Neuron (in vitro differentiated cells): ENCODE measurements around the gene CDK10.

Experiments
- H2AFZ ChIP-seq: one replicate; pipeline ENCODE4 v1.6.1; 2013; ENCODE audit warnings: low read depth, mild to moderate bottlenecking, inconsistent platforms, low read length, moderate library complexity
- H3K27me3 ChIP-seq: one replicate; pipeline ENCODE4 v1.6.1; 2013; ENCODE audit warnings: low read length; ENCODE audit not compliant: insufficient read depth
- H3K36me3 ChIP-seq: one replicate; pipeline ENCODE4 v1.6.1; 2013; ENCODE audit warnings: low read length; ENCODE audit not compliant: insufficient read depth
- H3K4me1 ChIP-seq: one replicate; pipeline ENCODE4 v1.6.1; 2013; ENCODE audit warnings: low read length; ENCODE audit not compliant: insufficient read depth
- H3K4me3 ChIP-seq: 2 replicates; pipeline ENCODE4 v1.5.1; 2013; ENCODE audit warnings: mild to moderate bottlenecking, low read length, moderate library complexity
- H3K9me3 ChIP-seq: one replicate; pipeline ENCODE4 v1.6.1; 2013; ENCODE audit warnings: low read length

CDK10 gene

GRCh38 chr16:89704281-89704680 is 17.8 kb downstream of the CDK10 start:
- no peak overlapping the region for H3K4me3 ChIP-seq

DNA sequence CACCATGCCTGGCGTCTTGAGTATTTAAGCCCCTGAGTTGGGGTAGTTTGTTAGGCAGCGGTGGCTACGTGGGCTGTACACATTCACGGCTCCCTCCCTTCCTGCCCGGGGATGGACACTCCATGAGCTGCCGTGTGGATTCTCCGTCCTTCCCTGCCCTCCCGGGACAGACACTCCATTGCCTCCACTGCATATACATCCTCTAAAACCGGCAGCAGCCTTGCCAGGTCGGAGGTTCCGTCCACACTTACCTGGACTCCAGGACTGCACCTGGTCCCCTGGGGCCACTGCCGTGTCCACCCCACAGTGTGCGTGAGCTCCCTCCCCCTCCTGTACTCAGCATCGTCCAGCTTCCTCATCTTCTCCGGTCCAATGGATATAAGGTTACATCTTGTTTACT is 18.5 kb downstream of the CDK10 start:
- Histone ChIP-seq H3K27me3 (no peaks in the 10 kb centered on the region), H3K36me3 (peaks cover 10% of the 10 kb centered on the region), H3K4me3 (no peak overlapping the region), H3K4me1 (peaks cover 10% of the 10 kb centered on the region), H3K9me3 (no peaks in the 10 kb centered on the region), H2AFZ (no peak overlapping the region)

More at GRCh38 chr16:89704281-89704680, 17.8 kb downstream of the CDK10 start:
- no peaks in the 10 kb centered on the region for H3K9me3 ChIP-seq
- H3K36me3 ChIP-seq, result peaks cover 6% of the 10 kb centered on the region
- H3K4me1 ChIP-seq, result peaks cover 12% of the 10 kb centered on the region
- H2AFZ ChIP-seq, result no peak overlapping the region
- H3K27me3 ChIP-seq, result no peaks in the 10 kb centered on the region

GRCh38 chr16:89706518-89707260 is 20.2 kb downstream of the CDK10 start:
- Histone ChIP-seq H2AFZ (no peak overlapping the region), H3K36me3 (peaks cover 15% of the 10 kb centered on the region), H3K4me1 (peaks cover 2% of the 10 kb centered on the region), H3K9me3 (no peaks in the 10 kb centered on the region), H3K4me3 (no peak overlapping the region), H3K27me3 (no peaks in the 10 kb centered on the region)

- H3K27me3 ChIP-seq, result no peaks in the 10 kb centered on the region
- peaks cover 15% of the 10 kb centered on the region for H3K36me3 ChIP-seq
- H3K4me1 ChIP-seq, result peaks cover 2% of the 10 kb centered on the region
- no peaks in the 10 kb centered on the region for H3K9me3 ChIP-seq
- no peak overlapping the region for H2AFZ ChIP-seq
- no peak overlapping the region for H3K4me3 ChIP-seq
Measured at GRCh38 chr16:89707695-89708094, 21.2 kb downstream of the CDK10 start.

DNA sequence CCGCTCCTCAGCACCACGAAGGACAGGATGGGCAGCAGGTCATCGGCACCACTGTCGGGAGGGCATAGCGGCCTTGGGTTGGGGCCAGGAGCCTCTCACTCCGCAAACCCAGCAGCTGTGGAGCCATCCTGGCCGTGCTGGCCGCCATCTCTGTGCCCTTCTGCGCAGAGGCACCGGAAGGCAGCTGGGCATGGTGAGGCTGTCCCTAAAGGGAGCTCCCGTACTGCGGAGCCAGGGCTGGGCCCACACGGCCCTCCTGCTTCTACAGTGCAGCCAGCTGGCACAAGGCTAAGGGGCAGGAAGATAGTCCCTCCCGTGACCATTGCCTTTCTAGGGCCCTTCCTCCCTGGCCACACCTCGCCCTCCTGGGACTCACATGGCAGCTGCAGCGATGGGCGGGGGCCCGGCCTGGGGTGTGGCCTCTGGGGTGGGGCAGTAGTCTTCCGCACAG is 22.0 kb downstream of the CDK10 start:
- Histone ChIP-seq H3K27me3 (no peaks in the 10 kb centered on the region), H3K4me1 (peaks cover 2% of the 10 kb centered on the region), H3K36me3 (peaks cover 15% of the 10 kb centered on the region), H3K9me3 (no peaks in the 10 kb centered on the region), H3K4me3 (no peak overlapping the region), H2AFZ (no peak overlapping the region)

- Histone ChIP-seq H3K4me3 (no peak overlapping the region), H3K4me1 (peaks cover 2% of the 10 kb centered on the region), H2AFZ (no peak overlapping the region), H3K27me3 (no peaks in the 10 kb centered on the region), H3K36me3 (peaks cover 15% of the 10 kb centered on the region), H3K9me3 (no peaks in the 10 kb centered on the region)
Measured at GRCh38 chr16:89709166-89709565, 22.7 kb downstream of the CDK10 start.

DNA sequence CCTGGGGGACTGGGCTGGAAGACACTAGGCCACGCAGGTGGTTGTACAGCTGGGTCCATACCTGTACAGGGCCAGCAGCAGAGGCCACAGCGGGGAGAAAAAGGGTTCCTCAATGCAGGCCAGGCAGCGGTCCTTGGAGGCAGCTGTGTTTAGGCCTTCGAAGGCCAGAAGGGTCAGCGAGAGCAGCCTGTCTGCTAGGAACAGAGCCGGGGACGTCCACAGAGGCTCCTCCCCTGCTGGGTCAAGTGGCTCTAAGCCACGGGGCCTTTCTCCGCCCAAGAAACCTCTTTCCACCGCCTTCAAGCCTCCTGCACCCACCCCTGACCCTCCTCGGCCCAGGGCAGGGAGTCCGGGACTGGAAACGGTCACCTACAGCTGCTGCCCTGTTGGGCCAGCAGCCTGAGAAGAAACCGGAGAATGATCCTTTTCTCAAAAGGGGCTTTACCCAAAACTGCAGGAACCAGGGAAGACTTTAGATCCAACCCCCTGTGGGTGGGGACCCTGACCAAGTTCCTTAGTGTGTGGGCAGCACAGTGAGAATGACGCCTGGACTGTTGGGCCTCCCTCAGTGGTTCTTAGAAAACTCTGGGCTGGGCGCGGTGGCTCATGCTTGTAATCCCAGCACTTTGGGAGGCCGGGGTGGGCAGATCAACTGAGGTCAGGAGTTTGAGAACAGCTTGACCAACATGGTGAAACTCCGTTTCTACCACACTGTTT is 23.4 kb downstream of the CDK10 start:
- Histone ChIP-seq H3K9me3 (no peaks in the 10 kb centered on the region), H3K36me3 (peaks cover 15% of the 10 kb centered on the region), H3K4me1 (peaks cover 2% of the 10 kb centered on the region)

DNA sequence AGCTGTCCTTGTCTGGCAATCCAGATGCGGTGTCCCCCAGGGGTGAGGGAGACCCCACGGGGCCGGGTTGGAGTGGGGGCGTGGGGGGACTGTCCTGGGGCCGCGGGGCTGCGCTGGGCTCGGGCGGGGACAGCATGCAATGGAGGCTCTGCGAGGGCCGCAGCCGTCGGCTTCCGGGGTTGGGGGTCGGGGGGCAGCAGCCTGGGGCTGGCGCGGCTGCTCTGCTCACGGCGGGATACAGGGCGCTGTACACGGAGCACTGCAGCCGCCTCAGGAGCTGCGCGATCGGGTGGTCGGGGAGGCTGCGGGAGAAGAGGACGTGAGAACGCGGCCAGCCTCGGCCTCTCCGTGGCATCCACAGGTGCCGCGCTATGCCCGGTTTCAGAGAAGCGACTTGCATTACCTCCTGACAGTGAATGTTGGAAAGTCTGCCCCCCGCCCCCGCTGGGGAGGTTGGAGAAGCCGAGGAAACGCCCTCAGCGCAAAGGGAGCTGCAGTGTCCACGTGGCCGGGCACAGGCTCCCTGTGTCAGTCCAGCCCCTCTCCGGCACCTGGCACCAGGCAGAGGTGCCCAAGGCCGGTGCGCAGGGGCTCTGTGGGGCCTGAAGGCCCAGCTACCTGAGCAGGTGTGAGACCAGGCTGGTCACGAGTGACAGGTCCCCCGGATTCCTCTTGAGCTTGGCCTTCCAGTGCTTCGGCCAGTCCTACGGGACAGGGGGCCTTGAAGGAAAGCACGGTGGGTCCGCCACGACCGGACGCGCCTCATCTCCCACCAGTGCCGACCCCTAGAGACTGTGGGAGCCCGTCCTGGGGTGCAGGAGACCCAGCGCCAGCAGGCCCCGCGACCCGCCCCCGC is 24.4 kb downstream of the CDK10 start:
- Histone ChIP-seq H3K27me3 (no peaks in the 10 kb centered on the region), H3K4me1 (peaks cover 2% of the 10 kb centered on the region), H3K9me3 (no peaks in the 10 kb centered on the region), H3K36me3 (peaks cover 19% of the 10 kb centered on the region), H3K4me3 (no peak overlapping the region), H2AFZ (no peak overlapping the region)

More for the DNA sequence above, 23.4 kb downstream of the CDK10 start:
- H3K27me3 ChIP-seq, result no peaks in the 10 kb centered on the region
- no peak overlapping the region for H2AFZ ChIP-seq
- H3K4me3 ChIP-seq, result no peak overlapping the region

DNA sequence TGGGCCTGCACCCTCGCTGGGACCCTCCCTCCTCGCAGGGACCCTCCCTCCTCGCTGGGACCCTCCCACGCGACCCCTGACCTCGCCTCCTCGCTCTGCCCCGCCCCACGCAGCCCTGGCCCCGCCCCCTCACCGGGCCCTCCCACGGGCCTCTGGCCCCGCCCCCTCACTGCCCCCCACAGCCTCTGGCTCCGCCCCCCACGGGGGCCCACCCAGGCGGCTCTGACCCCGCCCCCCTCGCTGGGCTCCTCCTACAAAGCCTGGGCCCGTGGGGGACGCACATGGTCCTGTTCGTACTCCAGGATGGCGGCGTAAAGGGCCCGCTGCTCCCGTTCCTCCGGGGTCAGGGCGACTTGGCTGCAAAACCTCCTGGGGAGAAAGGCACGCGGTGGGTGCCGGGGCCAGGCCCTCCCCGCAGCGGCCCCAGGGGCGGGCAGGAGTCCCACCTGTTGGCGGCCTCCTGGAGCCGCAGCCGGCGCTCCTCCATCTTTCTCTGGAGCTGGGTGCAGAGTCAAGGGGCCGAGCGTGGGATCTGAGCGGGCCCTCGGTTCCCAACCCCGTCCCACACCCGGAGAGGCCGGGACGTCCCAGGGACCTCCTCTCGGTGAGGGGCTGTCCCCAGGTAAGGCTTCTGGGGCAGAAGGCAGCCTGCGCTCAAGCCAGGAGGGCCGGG is 25.2 kb downstream of the CDK10 start:
- no peak overlapping the region for H3K4me3 ChIP-seq
- H3K9me3 ChIP-seq, result no peaks in the 10 kb centered on the region
- H3K36me3 ChIP-seq, result peaks cover 19% of the 10 kb centered on the region
- H3K4me1 ChIP-seq, result peaks cover 2% of the 10 kb centered on the region
- no peaks in the 10 kb centered on the region for H3K27me3 ChIP-seq
- H2AFZ ChIP-seq, result no peak overlapping the region

DNA sequence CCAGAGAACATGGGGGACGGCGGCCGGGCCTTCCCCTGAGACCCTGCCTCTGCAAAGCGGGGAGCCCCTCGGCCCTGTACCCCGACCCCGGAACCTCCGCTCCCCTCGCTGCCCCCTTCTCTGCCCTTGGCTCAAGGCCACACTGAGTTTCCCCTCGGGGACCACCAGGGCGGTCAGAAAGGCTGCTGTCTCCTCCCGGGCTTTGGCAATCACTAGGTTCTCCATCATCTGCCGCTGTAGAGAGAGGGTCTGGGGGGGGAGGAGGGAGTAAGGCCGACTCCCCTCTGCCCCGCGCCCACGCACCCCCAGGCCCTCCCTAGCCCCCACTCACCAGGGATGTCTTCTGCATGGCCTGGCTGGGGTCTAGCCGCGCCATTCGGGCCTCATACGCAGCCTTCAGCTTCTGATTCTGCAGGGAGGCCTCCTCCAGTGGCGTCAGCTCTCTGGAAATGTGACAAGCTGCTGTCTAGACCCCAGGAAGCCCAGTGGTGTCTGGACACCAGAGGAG is 25.8 kb downstream of the CDK10 start:
- H3K27me3 ChIP-seq, result no peaks in the 10 kb centered on the region
- H3K9me3 ChIP-seq, result no peaks in the 10 kb centered on the region
- H2AFZ ChIP-seq, result no peak overlapping the region
- H3K4me1 ChIP-seq, result peaks cover 2% of the 10 kb centered on the region
- H3K4me3 ChIP-seq, result no peak overlapping the region
- H3K36me3 ChIP-seq, result peaks cover 17% of the 10 kb centered on the region

DNA sequence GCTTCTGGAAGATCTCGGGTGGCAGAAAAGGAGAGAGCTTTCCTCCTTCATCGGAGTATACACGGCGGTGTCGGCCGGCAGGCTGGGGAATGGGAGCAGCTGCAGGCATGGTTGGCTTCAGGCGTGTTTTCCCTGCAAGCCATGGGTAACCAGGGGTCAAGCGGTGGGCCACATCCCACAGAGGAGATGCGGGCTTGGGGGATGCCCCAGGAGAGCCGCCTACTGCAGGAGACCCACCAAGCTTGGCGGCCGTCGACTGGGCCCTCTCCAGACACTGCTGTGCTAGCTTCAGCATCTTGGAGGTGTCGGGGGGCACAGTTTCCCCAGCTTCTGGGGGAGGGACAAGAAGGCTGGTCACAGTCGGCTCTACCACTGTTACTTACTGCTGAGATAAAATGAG is 30.0 kb downstream of the CDK10 start:
- H2AFZ ChIP-seq, result no peak overlapping the region
- H3K36me3 ChIP-seq, result peaks cover 4% of the 10 kb centered on the region
- H3K4me3 ChIP-seq, result no peak overlapping the region
- H3K27me3 ChIP-seq, result no peaks in the 10 kb centered on the region
- H3K4me1 ChIP-seq, result peaks cover 9% of the 10 kb centered on the region
- no peaks in the 10 kb centered on the region for H3K9me3 ChIP-seq

DNA sequence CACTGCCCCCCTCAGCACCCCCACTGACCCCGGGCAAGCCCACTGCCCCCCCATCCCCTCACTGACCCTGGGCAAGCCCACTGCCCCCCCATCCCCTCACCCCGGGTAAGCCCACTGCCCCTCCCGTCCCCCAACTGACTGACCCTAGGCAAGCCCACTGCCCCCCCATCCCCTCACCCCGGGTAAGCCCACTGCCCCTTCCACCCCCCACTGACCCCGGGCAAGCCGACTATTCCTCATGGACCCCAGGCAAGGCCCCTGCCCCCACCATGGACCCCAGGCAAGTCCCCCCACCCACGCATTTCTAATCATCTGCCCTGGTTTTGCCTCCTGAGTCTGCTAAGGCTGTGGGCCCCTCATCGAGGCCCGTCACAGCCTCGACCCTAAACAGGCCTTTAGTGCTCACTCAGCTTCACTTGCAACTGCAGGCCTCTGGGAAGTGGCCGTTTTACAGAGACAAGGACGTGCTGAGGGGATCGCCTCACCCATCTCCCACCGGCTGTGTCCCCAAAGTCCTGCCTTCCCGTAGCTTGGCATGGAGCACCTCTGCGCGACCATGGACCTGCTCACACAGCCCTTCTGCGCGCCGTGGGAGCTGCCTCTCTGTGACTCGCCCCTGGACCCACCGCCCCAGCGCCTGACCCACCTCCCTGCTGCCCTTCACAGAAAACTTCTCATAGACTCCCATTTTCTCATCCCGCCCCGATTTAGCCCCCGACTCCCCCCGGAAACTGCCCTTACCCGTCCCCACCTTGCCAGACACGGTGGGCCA is 30.6 kb downstream of the CDK10 start:
- Histone ChIP-seq H3K4me3 (no peak overlapping the region), H3K9me3 (no peaks in the 10 kb centered on the region), H2AFZ (no peak overlapping the region), H3K27me3 (no peaks in the 10 kb centered on the region), H3K4me1 (peaks cover 9% of the 10 kb centered on the region), H3K36me3 (peaks cover 4% of the 10 kb centered on the region)
